Left ventricle myocardium inferior (tissue), 1 donor: ENCODE data around the gene SASH1. TPM values are rescaled to one million over a fixed set of nuclear protein-coding genes. Genes with fewer than 3 reads are reported as not detected.

Source experiments
- DNase-seq: peaks from one replicate; pipeline ENCODE4 v3.0.0-alpha.2; 2020
- H3K27ac ChIP-seq: fragments of 200-600 bp; replicated peaks from 2 replicates; pipeline ENCODE4 v1.8.0; 2021
- H3K27me3 ChIP-seq: fragments of 200-600 bp; 2 replicates; pipeline ENCODE4 v1.8.0; 2021; ENCODE audit warnings: low read depth
- H3K36me3 ChIP-seq: fragments of 200-600 bp; 2 replicates; pipeline ENCODE4 v1.8.0; 2021
- H3K4me1 ChIP-seq: fragments of 200-600 bp; 2 replicates; pipeline ENCODE4 v1.8.0; 2021
- H3K4me3 ChIP-seq: fragments of 200-600 bp; 2 replicates; pipeline ENCODE4 v1.8.0; 2021; ENCODE audit warnings: mild to moderate bottlenecking, moderate library complexity
- H3K9me3 ChIP-seq: fragments of 200-600 bp; replicated peaks from 2 replicates; pipeline ENCODE4 v1.8.0; 2021
- CTCF ChIP-seq: fragments of 200-600 bp; IDR thresholded peaks from 2 replicates; pipeline ENCODE4 v1.8.0; 2021; ENCODE audit warnings: antibody characterized with exemption, mild to moderate bottlenecking, borderline replicate concordance
- intact Hi-C: fragments of 100-400 bp; cut with micrococcal nuclease; formaldehyde crosslinking; loops from one replicate; pipeline ENCODE4 v1.11.0; 2022
- total RNA-seq: library from RNA; stranded (reverse); fragmentation: NEBNext Ultra II Directional; extraction: Animal tissue kit (Norgen Biotek cat#: 25700); gene quantifications from one replicate; pipeline ENCODE4 v1.2.1, GENCODE V29; 2021
- donor health status: DM: no; HTN: yes; CAD: no; lungs with severe emphysema.

The SASH1 gene
- total RNA-seq, 1 donor from 2014 or later, result 22.5 TPM

GRCh38 chr6:148382861-148383260 lies 40.2 kb downstream of the SASH1 start:
- intact Hi-C loops, result no loop called here
- no peaks in the 10 kb centered on the region for H3K9me3 ChIP-seq
- no peaks in the 10 kb centered on the region for H3K36me3 ChIP-seq
- H3K4me1 ChIP-seq, result peaks cover 65% of the 10 kb centered on the region
- DNase-seq, result no peak
- peak overlapping the region; percentile 53 for H3K27ac ChIP-seq
- TF ChIP-seq CTCF, result no peak
- no peaks in the 10 kb centered on the region for H3K27me3 ChIP-seq
- no peak overlapping the region for H3K4me3 ChIP-seq

- Histone ChIP-seq H3K9me3 (no peaks in the 10 kb centered on the region), H3K27ac (peak overlapping the region; percentile 53), H3K36me3 (no peaks in the 10 kb centered on the region), H3K4me3 (no peak overlapping the region), H3K27me3 (no peaks in the 10 kb centered on the region), H3K4me1 (peaks cover 70% of the 10 kb centered on the region)
- intact Hi-C loops, result no loop called here
- DNase-seq, result no peak
- TF ChIP-seq CTCF, result no peak
Observed at GRCh38 chr6:148383658-148384368, 41.2 kb downstream of the SASH1 start.

- DNase-seq, result no peak
- intact Hi-C loops, result no loop called here
- Histone ChIP-seq H3K36me3 (peaks cover 5% of the 10 kb centered on the region), H3K4me1 (peaks cover 60% of the 10 kb centered on the region), H3K27me3 (no peaks in the 10 kb centered on the region), H3K4me3 (no peak overlapping the region), H3K9me3 (no peaks in the 10 kb centered on the region), H3K27ac (peak overlapping the region; percentile 9)
- no peak for TF ChIP-seq CTCF
Observed at GRCh38 chr6:148385379-148385778, 42.7 kb downstream of the SASH1 start.

GRCh38 chr6:148388521-148388920 lies 45.9 kb downstream of the SASH1 start:
- Histone ChIP-seq H3K9me3 (no peaks in the 10 kb centered on the region), H3K27ac (no peak overlapping the region), H3K27me3 (no peaks in the 10 kb centered on the region), H3K4me3 (no peak overlapping the region), H3K36me3 (peaks cover 21% of the 10 kb centered on the region), H3K4me1 (peaks cover 40% of the 10 kb centered on the region)
- no peak for DNase-seq
- TF ChIP-seq CTCF, result no peak
- intact Hi-C loops, result no loop called here

- H3K4me3 ChIP-seq, result no peak overlapping the region
- no peaks in the 10 kb centered on the region for H3K9me3 ChIP-seq
- intact Hi-C loops, result no loop called here
- peaks cover 42% of the 10 kb centered on the region for H3K4me1 ChIP-seq
- TF ChIP-seq CTCF, result no peak
- H3K36me3 ChIP-seq, result peaks cover 21% of the 10 kb centered on the region
- no peaks in the 10 kb centered on the region for H3K27me3 ChIP-seq
- H3K27ac ChIP-seq, result no peak overlapping the region
- DNase-seq, result no peak
Observed at GRCh38 chr6:148389086-148389485, 46.4 kb downstream of the SASH1 start.
